ENCODE data around the gene KLHL10. TPM values are rescaled to one million over a fixed set of nuclear protein-coding genes. Genes with fewer than 3 reads are reported as not detected.

Gene KLHL10
- total RNA-seq, 2 experiments from 2014 or later, result 0.19 to 0.21 TPM

GRCh38 chr17:41880130-41880529 lies 42.5 kb downstream of the KLHL10 start:
- intact Hi-C loops (cut with DNase I, micrococcal nuclease), result no loop called here
- POLR2A ChIA-PET, result no interaction called here
- H3K36me3 Mint-ChIP-seq (ENCODE audit: low read depth), result peaks cover 36% of the 10 kb centered on the region
- no peak overlapping the region for H3K4me3 Mint-ChIP-seq
- CTCF ChIA-PET, result no interaction called here
- H3K27me3 Mint-ChIP-seq, result no peaks in the 10 kb centered on the region
- no peaks in the 10 kb centered on the region for H3K9me3 Mint-ChIP-seq (ENCODE audit: low read depth)
- ATAC-seq (no peak), DNase-seq (no peak)
- peak overlapping the region; percentile 42 for H3K27ac Mint-ChIP-seq
- no peaks in the 10 kb centered on the region for H3K4me1 Mint-ChIP-seq

DNA sequence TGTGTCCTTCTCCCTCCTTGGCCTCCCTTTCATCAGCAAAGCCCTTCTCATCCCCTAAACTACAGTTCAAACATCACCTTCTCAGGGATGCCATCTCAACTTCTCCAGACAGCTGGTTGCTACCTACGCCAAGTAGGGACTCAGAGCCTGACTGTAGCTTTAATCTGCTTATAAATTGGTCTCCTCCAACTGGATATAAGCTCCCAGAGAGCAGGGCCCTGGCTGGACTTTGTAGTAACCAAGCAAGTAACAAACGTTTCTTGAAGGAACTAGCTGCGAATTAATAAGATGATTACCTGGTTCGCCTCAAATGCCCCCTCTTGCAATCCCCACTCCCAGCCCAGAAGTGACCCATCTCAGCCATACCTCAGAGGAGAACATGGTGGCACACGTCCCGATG lies 45.1 kb downstream of the KLHL10 start:
- Mint-ChIP-seq H3K27ac (no peak overlapping the region), H3K9me3 (ENCODE audit: low read depth) (no peaks in the 10 kb centered on the region), H3K27me3 (no peaks in the 10 kb centered on the region), H3K4me3 (no peak overlapping the region), H3K36me3 (ENCODE audit: low read depth) (peaks cover 38% of the 10 kb centered on the region), H3K4me1 (no peaks in the 10 kb centered on the region)
- intact Hi-C loops (cut with DNase I, micrococcal nuclease), result no loop called here
- DNase-seq, result no peak
- ChIA-PET CTCF (no interaction called here), POLR2A (no interaction called here)
- ATAC-seq, result no peak

- peaks cover 33% of the 10 kb centered on the region for H3K36me3 Mint-ChIP-seq (ENCODE audit: low read depth)
- ChIA-PET POLR2A (no interaction called here), CTCF (interaction anchor here (1.1 kb wide), 1 partner anchor 74 kb away, joined by 4 read pairs; the partner anchor contains the start of gene P3H4)
- H3K9me3 Mint-ChIP-seq (ENCODE audit: low read depth), result no peaks in the 10 kb centered on the region
- DNase-seq, result no peak
- no peaks in the 10 kb centered on the region for H3K4me1 Mint-ChIP-seq
- no peaks in the 10 kb centered on the region for H3K27me3 Mint-ChIP-seq
- intact Hi-C loops (cut with DNase I, micrococcal nuclease), result loop anchor here in 1 of 2 experiments (1.0 kb wide), 1 partner anchor 147 kb away; no protein-coding TSS in a partner anchor
- no peak for ATAC-seq
- no peak overlapping the region for H3K4me3 Mint-ChIP-seq
- no peak overlapping the region for H3K27ac Mint-ChIP-seq
Measured at GRCh38 chr17:41885733-41886132, 48.1 kb downstream of the KLHL10 start.

- CTCF ChIA-PET, result interaction anchor here (0.6 to 1.3 kb wide), 3 partner anchors 99 to 163 kb away, joined by 3 to 5 read pairs (median 3); no protein-coding TSS in a partner anchor
- intact Hi-C loops (cut with DNase I, micrococcal nuclease), result no loop called here
- ATAC-seq, result no peak
Measured at GRCh38 chr17:41888332-41888965, 50.8 kb downstream of the KLHL10 start.

GRCh38 chr17:41891135-41892020 lies 53.8 kb downstream of the KLHL10 start:
- DNase-seq, result no peak
- no peak for ATAC-seq
- intact Hi-C loops (cut with DNase I, micrococcal nuclease), result no loop called here
- Mint-ChIP-seq H3K27me3 (no peaks in the 10 kb centered on the region), H3K27ac (no peak overlapping the region), H3K36me3 (ENCODE audit: low read depth) (peaks cover 40% of the 10 kb centered on the region), H3K4me3 (no peak overlapping the region), H3K9me3 (ENCODE audit: low read depth) (no peaks in the 10 kb centered on the region), H3K4me1 (no peaks in the 10 kb centered on the region)
- ChIA-PET POLR2A (interaction anchor here (0.6 kb wide), 1 partner anchor 28 kb away, joined by 3 read pairs; no protein-coding TSS in a partner anchor), CTCF (no interaction called here)

More at GRCh38 chr17:41888332-41888965, 50.8 kb downstream of the KLHL10 start:
- no peak for DNase-seq
- Mint-ChIP-seq H3K4me1 (no peaks in the 10 kb centered on the region), H3K9me3 (ENCODE audit: low read depth) (no peaks in the 10 kb centered on the region), H3K27me3 (no peaks in the 10 kb centered on the region), H3K4me3 (no peak overlapping the region), H3K36me3 (ENCODE audit: low read depth) (peaks cover 38% of the 10 kb centered on the region), H3K27ac (no peak overlapping the region)
- POLR2A ChIA-PET, result interaction anchor here (0.6 kb wide), 1 partner anchor 168 kb away, joined by 3 read pairs; no protein-coding TSS in a partner anchor

DNA sequence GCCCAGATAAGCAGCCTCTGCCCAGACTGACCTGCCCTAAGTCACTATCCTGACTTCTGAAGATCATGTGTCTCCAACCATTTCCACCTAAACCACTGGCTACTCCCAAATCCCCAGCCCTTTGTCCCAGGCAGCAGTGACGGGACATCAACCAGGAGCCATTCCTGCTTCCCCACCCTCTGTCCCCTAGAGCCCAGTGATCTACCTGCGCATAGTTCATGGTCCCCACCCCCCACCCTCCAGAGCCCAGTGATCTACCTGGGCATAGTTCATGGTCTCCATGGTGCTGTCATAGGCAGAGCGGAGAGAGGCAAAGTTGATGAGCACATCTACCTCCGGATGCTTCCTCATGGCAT lies 54.4 kb downstream of the KLHL10 start:
- Mint-ChIP-seq H3K4me3 (no peak overlapping the region), H3K27me3 (no peaks in the 10 kb centered on the region), H3K9me3 (ENCODE audit: low read depth) (no peaks in the 10 kb centered on the region), H3K27ac (no peak overlapping the region), H3K4me1 (no peaks in the 10 kb centered on the region), H3K36me3 (ENCODE audit: low read depth) (peaks cover 45% of the 10 kb centered on the region)
- ChIA-PET POLR2A (interaction anchor here (0.6 kb wide), 1 partner anchor 29 kb away, joined by 3 read pairs; no protein-coding TSS in a partner anchor), CTCF (no interaction called here)
- intact Hi-C loops (cut with DNase I, micrococcal nuclease), result no loop called here
- ATAC-seq, result no peak
- DNase-seq, result no peak

GRCh38 chr17:41893384-41893783 lies 55.8 kb downstream of the KLHL10 start:
- H3K4me1 Mint-ChIP-seq, result no peaks in the 10 kb centered on the region
- peaks cover 45% of the 10 kb centered on the region for H3K36me3 Mint-ChIP-seq (ENCODE audit: low read depth)
- H3K27ac Mint-ChIP-seq, result no peak overlapping the region
- ChIA-PET CTCF (interaction anchor here (0.6 to 1.3 kb wide), 3 partner anchors 21 to 1330 kb away, joined by 3 to 5 read pairs (median 4); no protein-coding TSS in a partner anchor), POLR2A (no interaction called here)
- no peaks in the 10 kb centered on the region for H3K27me3 Mint-ChIP-seq
- no peak for DNase-seq
- intact Hi-C loops (cut with DNase I, micrococcal nuclease), result no loop called here
- ATAC-seq, result no peak
- no peaks in the 10 kb centered on the region for H3K9me3 Mint-ChIP-seq (ENCODE audit: low read depth)
- H3K4me3 Mint-ChIP-seq, result no peak overlapping the region

- no peak for DNase-seq
- Mint-ChIP-seq H3K4me3 (no peak overlapping the region), H3K4me1 (no peaks in the 10 kb centered on the region), H3K27me3 (no peaks in the 10 kb centered on the region), H3K27ac (no peak overlapping the region), H3K36me3 (ENCODE audit: low read depth) (peaks cover 53% of the 10 kb centered on the region), H3K9me3 (ENCODE audit: low read depth) (no peaks in the 10 kb centered on the region)
- ATAC-seq, result no peak
- ChIA-PET POLR2A (interaction anchor here (0.8 kb wide), 1 partner anchor 109 kb away, joined by 3 read pairs; the partner anchor contains the start of gene JUP), CTCF (interaction anchor here (0.6 kb wide), 1 partner anchor 747 kb away, joined by 3 read pairs; no protein-coding TSS in a partner anchor)
- intact Hi-C loops (cut with DNase I, micrococcal nuclease), result no loop called here
Measured at GRCh38 chr17:41894791-41895331, 57.2 kb downstream of the KLHL10 start.

- Mint-ChIP-seq H3K4me3 (no peak overlapping the region), H3K9me3 (ENCODE audit: low read depth) (no peaks in the 10 kb centered on the region), H3K27ac (no peak overlapping the region), H3K27me3 (no peaks in the 10 kb centered on the region), H3K4me1 (no peaks in the 10 kb centered on the region), H3K36me3 (ENCODE audit: low read depth) (peaks cover 52% of the 10 kb centered on the region)
- no peak for DNase-seq
- ChIA-PET CTCF (no interaction called here), POLR2A (interaction anchor here (0.8 kb wide), 1 partner anchor 110 kb away, joined by 3 read pairs; the partner anchor contains the start of gene JUP)
- no peak for ATAC-seq
- intact Hi-C loops (cut with DNase I, micrococcal nuclease), result no loop called here
Measured at GRCh38 chr17:41895617-41896016, 58.0 kb downstream of the KLHL10 start.

DNA sequence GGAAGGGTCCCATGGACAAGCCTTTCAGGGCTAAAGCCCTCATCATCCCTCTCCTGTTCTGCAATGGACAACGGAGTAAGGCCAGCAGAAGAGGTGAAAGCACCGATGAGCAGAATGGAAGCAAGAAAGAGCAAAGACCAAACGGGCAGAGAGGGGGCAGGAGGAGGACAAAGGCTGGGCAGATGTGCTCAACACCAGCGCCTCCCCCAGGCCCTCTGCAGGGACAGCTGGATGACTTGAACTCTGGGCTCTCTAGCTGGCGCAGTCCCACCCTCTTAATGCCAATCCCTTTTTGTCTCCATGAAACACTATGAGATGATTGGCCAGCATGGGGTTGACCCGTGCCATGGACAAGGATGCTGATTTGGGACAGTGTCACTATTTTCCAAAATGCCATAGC lies 59.1 kb downstream of the KLHL10 start:
- Mint-ChIP-seq H3K36me3 (ENCODE audit: low read depth) (peaks cover 60% of the 10 kb centered on the region), H3K4me1 (no peaks in the 10 kb centered on the region), H3K27ac (no peak overlapping the region), H3K9me3 (ENCODE audit: low read depth) (no peaks in the 10 kb centered on the region), H3K4me3 (no peak overlapping the region), H3K27me3 (no peaks in the 10 kb centered on the region)
- no peak for ATAC-seq
- POLR2A ChIA-PET, result no interaction called here
- CTCF ChIA-PET, result no interaction called here
- intact Hi-C loops (cut with DNase I, micrococcal nuclease), result no loop called here
- DNase-seq, result no peak

Data from activated CD4-positive, alpha-beta T cell treated with anti-CD3 and anti-CD28 coated beads for 36 hours (primary cell).